HepG2 (cell line): Measurements from ENCODE around the gene C11orf86. TPM values are rescaled to one million over a fixed set of nuclear protein-coding genes. Genes with fewer than 3 reads are reported as not detected.

Experiments used
- ATAC-seq: fragments of 200-7000 bp; cut with Tn5 transposase; 3 replicates; pipeline ENCODE4 v1.9.1; 2020; ENCODE audit warnings: mild to moderate bottlenecking, moderate library complexity
- Bru-seq: library from RNA; stranded (reverse); fragments of 400-500 nt; gene quantifications from one replicate; lab custom pipeline; 2021; lab: Mats Ljungman, UMichigan
- BruChase-seq, 2 experiments: library from RNA; stranded (reverse); fragments of 400-500 nt; gene quantifications; one replicate each; lab custom pipeline; 2021; lab: Mats Ljungman, UMichigan
- BruUV-seq: library from RNA; stranded (reverse); fragments of 400-500 nt; replicated peaks from 2 replicates; lab custom pipeline; 2021; lab: Mats Ljungman, UMichigan
- CTCF ChIA-PET: fragments of 300-600 bp; formaldehyde crosslinking; extraction: SDS; loops from one replicate; lab custom pipeline; 2021; ENCODE audit warnings: low total read pairs, inconsistent platforms, low intra/inter-chr PET ratio; lab: Yijun Ruan, JAX
- POLR2A ChIA-PET: fragments of 350-600 bp; sonication (Branson Sonifier 250); formaldehyde crosslinking; loops from one replicate; lab custom pipeline; 2020; ENCODE audit warnings: antibody characterized with exemption, inconsistent platforms; lab: Yijun Ruan, JAX
- DNase-seq: peaks from one replicate; pipeline ENCODE4 v3.0.0-alpha.2; 2015; ENCODE audit warnings: low spot score
- FAIRE-seq: peaks from 3 replicates; lab custom pipeline; 2011; peaks lifted over from hg19 to GRCh38; lab: Jason Lieb, UNC
- H2AFZ ChIP-seq: one replicate; pipeline ENCODE4 v1.6.1; 2011; ENCODE audit warnings: low read length, inconsistent platforms
- H3K27ac ChIP-seq: fragments of 300-600 bp; 3 replicates; pipeline ENCODE4 v1.8.0; 2011; ENCODE audit warnings: mixed run types, mild to moderate bottlenecking, mixed read lengths, low read length, inconsistent platforms; ENCODE audit not compliant: insufficient read depth; ENCODE audit errors: extremely low read length
- H3K27me3 ChIP-seq, 2 experiments: fragments of 200-600 bp in 1 of 2; 2 replicates in 1 of 2; 3 replicates in 1 of 2; pipeline versions ENCODE4 v1.6.0 to v1.8.0; 2011; ENCODE audit warnings: low read length in 2 of 2, mild to moderate bottlenecking in 2 of 2, moderate library complexity in 2 of 2, inconsistent platforms in 1 of 2; ENCODE audit not compliant: insufficient read depth in 2 of 2, control insufficient read depth in 1 of 2
- H3K36me3 ChIP-seq, 2 experiments: fragments of 200-600 bp in 1 of 2; replicated peaks in 1 of 2; 2 replicates in 1 of 2; 3 replicates in 1 of 2; pipeline versions ENCODE4 v1.5.1 to v1.8.0; 2011; ENCODE audit warnings: low read length in 2 of 2, inconsistent platforms in 1 of 2; ENCODE audit not compliant: insufficient read depth in 2 of 2, control insufficient read depth in 1 of 2
- H3K4me1 ChIP-seq: 2 replicates; pipeline ENCODE4 v1.5.1; 2012; ENCODE audit warnings: low read length, inconsistent platforms; ENCODE audit not compliant: insufficient read depth
- H3K4me2 ChIP-seq: 2 replicates; pipeline ENCODE4 v1.6.0; 2011; ENCODE audit warnings: low read depth, low read length, inconsistent platforms
- H3K4me3 ChIP-seq, 3 experiments: fragments of 200-600 bp in 1 of 3; sonication (generic), shearing (Covaris generic) in 1 of 3; replicated peaks in 1 of 3; 2 replicates each; pipeline ENCODE4 v1.5.1; 2011 to 2016; ENCODE audit warnings: low read length in 3 of 3, inconsistent platforms in 2 of 3, low read depth in 2 of 3, mild to moderate bottlenecking in 2 of 3, control low read depth in 1 of 3, mixed read lengths in 1 of 3; ENCODE audit not compliant: insufficient read depth in 1 of 3
- H3K79me2 ChIP-seq: one replicate; pipeline ENCODE4 v1.6.1; 2011; ENCODE audit warnings: low read length, inconsistent platforms; ENCODE audit not compliant: insufficient read depth
- H3K9ac ChIP-seq: 2 replicates; pipeline ENCODE4 v1.6.0; 2011; ENCODE audit warnings: mild to moderate bottlenecking, low read depth, low read length, inconsistent platforms; ENCODE audit not compliant: insufficient read depth
- H3K9me3 ChIP-seq: 2 replicates; pipeline ENCODE4 v1.5.1; 2012; ENCODE audit warnings: mild to moderate bottlenecking, low read length
- H4K20me1 ChIP-seq: 2 replicates; pipeline ENCODE4 v1.6.0; 2011; ENCODE audit warnings: inconsistent platforms, mild to moderate bottlenecking, low read length, moderate library complexity; ENCODE audit not compliant: insufficient read depth
- ATF7 ChIP-seq, 2 experiments: fragments of 450-650 bp in 1 of 2; sonication (generic) in 1 of 2; formaldehyde crosslinking in 1 of 2; IDR thresholded peaks; 2 replicates each; pipeline versions ENCODE4 v1.4.0 to v1.6.1; 2016 to 2020; ENCODE audit warnings: antibody characterized with exemption in 1 of 2, mild to moderate bottlenecking in 1 of 2, missing genetic modification reagents in 1 of 2
- EHMT2 ChIP-seq: fragments of 200-600 bp; sonication (generic); IDR thresholded peaks from 2 replicates; pipeline ENCODE4 v1.7.0; 2017; ENCODE audit warnings: antibody characterized with exemption, low read depth, low read length, borderline replicate concordance
- GFI1 ChIP-seq: sonication (generic); formaldehyde crosslinking; IDR thresholded peaks from 2 replicates; pipeline ENCODE4 v1.5.0; 2020; ENCODE audit warnings: missing genetic modification reagents, mild to moderate bottlenecking, borderline replicate concordance
- HNF4A ChIP-seq: sonication (generic); formaldehyde crosslinking; IDR thresholded peaks from 2 replicates; pipeline ENCODE4 v1.4.0; 2020; ENCODE audit warnings: missing genetic modification reagents
- HNRNPK ChIP-seq: fragments of 200-400 bp; formaldehyde crosslinking; IDR thresholded peaks from 2 replicates; pipeline ENCODE4 v1.6.1; 2018; ENCODE audit warnings: low read length, low read depth, moderate library complexity, mild to moderate bottlenecking; ENCODE audit not compliant: poor library complexity, severe bottlenecking
- KDM3A ChIP-seq: IDR thresholded peaks from 2 replicates; pipeline ENCODE4 v1.6.1; 2018; ENCODE audit warnings: low read depth, missing compliant biosample characterization
- PCBP1 ChIP-seq: fragments of 200-400 bp; formaldehyde crosslinking; IDR thresholded peaks from 2 replicates; pipeline ENCODE4 v1.6.1; 2017; ENCODE audit warnings: mild to moderate bottlenecking, low read depth, low read length, borderline replicate concordance
- PCBP2 ChIP-seq: fragments of 200-400 bp; formaldehyde crosslinking; optimal IDR thresholded peaks from 2 replicates; pipeline ENCODE3; 2018; ENCODE audit warnings: low read length, low read depth; ENCODE audit not compliant: poor library complexity, severe bottlenecking
- ZNF234 ChIP-seq: sonication (generic); formaldehyde crosslinking; conservative IDR thresholded peaks from 2 replicates; pipeline ENCODE4 v1.5.1; 2020; ENCODE audit warnings: mild to moderate bottlenecking, missing genetic modification reagents
- ZNF562 ChIP-seq: sonication (generic); formaldehyde crosslinking; IDR thresholded peaks from 2 replicates; pipeline ENCODE4 v1.8.0; 2022; ENCODE audit warnings: missing genetic modification reagents, borderline replicate concordance
- ZNF660 ChIP-seq: sonication (generic); formaldehyde crosslinking; IDR thresholded peaks from 2 replicates; pipeline ENCODE4 v1.5.1; 2020; ENCODE audit warnings: mild to moderate bottlenecking, low read depth, missing genetic modification reagents, borderline replicate concordance
- WGBS: methylation state at CpG from one replicate; pipeline ENCODE4 v1.1.6; 2017; ENCODE audit warnings: low lambda C conversion rate; 5-methylcytosine and 5-hydroxymethylcytosine counted together
- in situ Hi-C: cut with HindIII; loops from 2 replicates; pipeline ENCODE4 v1.10.0; 2017; ENCODE audit warnings: low pct_unique_long_range_greater_than_20kb; ENCODE audit not compliant: extremely low pct_ligation_motif_present
- intact Hi-C: fragments of 100-400 bp; cut with micrococcal nuclease; formaldehyde crosslinking; loops from one replicate; pipeline ENCODE4 v1.10.0; 2022; ENCODE audit not compliant: unreplicated experiment
- long read RNA-seq, 2 experiments: library from RNA in 1 of 2; library from polyadenylated mRNA in 1 of 2; stranded (forward) in 1 of 2; unstranded in 1 of 2; transcript quantifications; one replicate each; pipeline ENCODE4 v2.0.0, GENCODE V29; 2019 to 2022
- polyA minus RNA-seq, 3 experiments: library from RNA; depleted of rRNA, polyadenylated mRNA; stranded (reverse); fragments of >200 nt; gene quantifications; 2 replicates each; pipeline ENCODE4 v1.2.3, GENCODE V29; 2011; ENCODE audit warnings: low replicate concordance in 1 of 3
- polyA plus RNA-seq, 8 experiments: library from polyadenylated mRNA; depleted of rRNA in 3 of 8; stranded (reverse) in 7 of 8; unstranded in 1 of 8; fragments of >200 nt; fragmentation: Illumina TruSeq in 4 of 8; extraction: Trizol in 4 of 8; gene quantifications; 2 replicates each; pipeline versions ENCODE4 v1.2.1 to v1.2.3, GENCODE V29; 2011 to 2016; ENCODE audit warnings: low read depth in 4 of 8, missing spikeins in 1 of 8, mixed read lengths in 1 of 8; ENCODE audit not compliant: insufficient read depth in 1 of 8
- total RNA-seq, 5 experiments: library from RNA; depleted of rRNA; stranded (reverse); fragments of >200 nt; fragmentation: Illumina TruSeq; extraction: Trizol; gene quantifications; 2 replicates each; pipeline ENCODE4 v1.2.3, GENCODE V29; 2016; ENCODE audit warnings: low read depth in 1 of 5
- TF ChIP-seq, protein P1 (sequence below): sonication (generic); formaldehyde crosslinking; IDR thresholded peaks from 2 replicates; pipeline ENCODE4 v1.8.0; 2022; ENCODE audit warnings: missing genetic modification reagents, low read depth, mild to moderate bottlenecking, borderline replicate concordance
- TF ChIP-seq, protein P2 (sequence below): IDR thresholded peaks from 2 replicates; pipeline ENCODE4 v1.6.1; 2016; ENCODE audit warnings: low read depth, borderline replicate concordance

Gene C11orf86
- total RNA-seq (2016; rRNA removed; fragmentation: Illumina TruSeq; extraction: Trizol) (0.11 and 0.17 TPM in 2 replicates), polyA plus RNA-seq (2011; rRNA removed) (0.10 and 0.18 TPM in 2 replicates), polyA minus RNA-seq (2011; rRNA and poly(A)+ RNA removed; ENCODE audit: low replicate concordance) (15.6 TPM in 1 of 2 replicates, not detected in the other), Bru-seq, nascent RNA (not detected), BruChase-seq, experiment 1, labeled RNA remaining after a 6-hour chase (not detected), BruChase-seq, experiment 2, labeled RNA remaining after a 2-hour chase (not detected)
- not detected in 2 replicates for total RNA-seq (2016; cell fraction: cytosol; rRNA removed; fragmentation: Illumina TruSeq; extraction: Trizol; ENCODE audit: low read depth)
- 0.09 TPM in 1 of 2 replicates, not detected in the other for total RNA-seq (2016; cell fraction: insoluble cytoplasmic fraction; rRNA removed; fragmentation: Illumina TruSeq; extraction: Trizol)
- 0.19 TPM in 1 of 2 replicates, not detected in the other for total RNA-seq (2016; cell fraction: membrane; rRNA removed; fragmentation: Illumina TruSeq; extraction: Trizol)
- total RNA-seq (2016; cell fraction: nucleus; rRNA removed; fragmentation: Illumina TruSeq; extraction: Trizol) = not detected in 2 replicates
- polyA plus RNA-seq (2011; cell fraction: cytosol; rRNA removed) = 0.11 and 0.18 TPM in 2 replicates
- polyA plus RNA-seq (2011; cell fraction: nucleus; rRNA removed) = 0.16 TPM in 1 of 2 replicates, not detected in the other
- polyA plus RNA-seq (2012) = 0.13 and 0.16 TPM in 2 replicates
- 0.11 TPM in 1 of 2 replicates, not detected in the other for polyA plus RNA-seq (2016; cell fraction: cytosol; fragmentation: Illumina TruSeq; extraction: Trizol; ENCODE audit: low read depth)
- polyA plus RNA-seq (2016; cell fraction: insoluble cytoplasmic fraction; fragmentation: Illumina TruSeq; extraction: Trizol; ENCODE audit: low read depth) = not detected in 2 replicates
- 0.21 TPM in 1 of 2 replicates, not detected in the other for polyA plus RNA-seq (2016; cell fraction: membrane; fragmentation: Illumina TruSeq; extraction: Trizol; ENCODE audit: low read depth)
- polyA plus RNA-seq (2016; cell fraction: nucleus; fragmentation: Illumina TruSeq; extraction: Trizol; ENCODE audit: insufficient read depth, low read depth) = not detected in 2 replicates
- polyA minus RNA-seq (2011; cell fraction: cytosol; rRNA and poly(A)+ RNA removed) = not detected in 2 replicates
- 0.52 TPM in 1 of 2 replicates, not detected in the other for polyA minus RNA-seq (2011; cell fraction: nucleus; rRNA and poly(A)+ RNA removed)
- long read RNA-seq, experiment 1 = 0 reads
- long read RNA-seq, experiment 2 = 0 reads

DNA sequence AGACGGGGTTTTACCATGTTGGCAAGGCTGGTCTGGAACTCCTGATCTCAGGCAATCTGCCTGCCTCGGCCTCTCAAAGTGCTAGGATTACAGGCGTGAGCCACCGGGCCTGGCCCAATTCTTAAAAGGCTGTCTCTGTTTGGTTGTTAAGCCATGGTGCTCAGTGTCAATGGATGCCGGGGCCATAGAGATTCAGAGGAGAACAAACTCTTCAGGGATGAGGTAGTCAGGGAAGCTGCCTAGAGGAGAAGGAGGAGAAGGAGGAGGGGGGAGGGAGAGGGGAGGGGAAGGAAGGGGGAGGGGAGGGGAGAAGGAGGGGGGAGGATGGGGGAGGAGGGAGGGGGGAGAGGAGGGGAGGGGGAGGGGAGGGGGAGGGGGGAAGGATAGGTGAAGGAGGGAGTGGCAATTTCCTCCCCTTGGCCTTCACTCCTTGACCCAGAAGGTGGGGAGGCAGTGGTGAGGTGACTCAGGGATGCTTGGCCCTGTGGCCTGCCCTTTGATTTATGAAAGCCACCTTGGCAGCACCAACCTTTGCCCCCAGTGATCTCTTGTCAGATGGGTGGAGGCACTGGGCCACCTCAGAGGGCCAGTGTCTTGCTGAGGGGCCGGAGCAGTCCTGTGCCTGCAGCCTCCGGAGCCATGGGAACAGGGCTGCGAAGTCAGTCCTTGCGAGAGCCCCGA lies at the start of gene C11orf86:
Gene C11orf86 (plus strand): TSS at position 581 of the 681 bp plus-strand sequence. CDS start 59 bp downstream, at position 640.
- ChIA-PET CTCF (interaction anchor here (1.7 to 1.9 kb wide), 2 partner anchors 106 to 141 kb away, joined by 4 to 5 read pairs; no protein-coding TSS in a partner anchor), POLR2A (interaction anchor here (1.1 to 3.1 kb wide), 3 partner anchors 16 to 119 kb away, joined by 5 to 14 read pairs (median 5); partner anchors contain the start of gene PC)
- Histone ChIP-seq H4K20me1 (no peaks in the 10 kb centered on the region), H3K4me2 (peak within 1 kb of the TSS; percentile 65), H3K9me3 (peaks cover 17% of the 10 kb centered on the region), H3K79me2 (no peaks in the 10 kb centered on the region), H3K4me1 (peaks cover 65% of the 10 kb centered on the region), H3K36me3 (no peaks in the 10 kb centered on the region), H3K27me3 (no peaks in the 10 kb centered on the region), H2AFZ (no peak within 1 kb of the TSS), H3K9ac (no peak within 1 kb of the TSS), H3K4me3 (peak within 1 kb of the TSS in 1 of 3 experiments; percentile 59; a peak in 1 of 6 replicates), H3K27ac (no peak within 1 kb of the TSS)
- TF ChIP-seq HNF4A = peak; percentile 17; the same call in 1 of the 2 replicates
- TF ChIP-seq PCBP2 = peak; percentile 55
- no peak for TF ChIP-seq EHMT2
- TF ChIP-seq ATF7 (IDR thresholded peaks at IDR 0.05) = no peak
- no peak for TF ChIP-seq ATF7 (CRISPR knock-in tag; IDR thresholded peaks at IDR 0.05)
- no peak for TF ChIP-seq ZNF562 (CRISPR knock-in tag)
- TF ChIP-seq ZNF660 (CRISPR knock-in tag) = no peak
- TF ChIP-seq, protein P1, sequence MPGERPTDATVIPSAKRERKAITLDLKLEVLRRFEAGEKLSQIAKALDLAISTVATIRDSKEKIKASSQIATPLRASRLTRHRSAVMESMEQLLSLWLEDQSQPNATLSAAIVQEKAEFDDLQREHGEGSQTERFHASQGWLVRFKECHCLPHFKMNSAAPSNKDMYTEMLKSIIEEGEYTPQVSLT (CRISPR knock-in tag) = no peak
- no peak for TF ChIP-seq ZNF234
- TF ChIP-seq PCBP1 = peak; percentile 48; the same call in 1 of the 2 replicates
- TF ChIP-seq, protein P2, sequence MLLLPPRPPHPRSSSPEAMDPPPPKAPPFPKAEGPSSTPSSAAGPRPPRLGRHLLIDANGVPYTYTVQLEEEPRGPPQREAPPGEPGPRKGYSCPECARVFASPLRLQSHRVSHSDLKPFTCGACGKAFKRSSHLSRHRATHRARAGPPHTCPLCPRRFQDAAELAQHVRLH (CRISPR knock-in tag) = 0 out of 2 replicates have a peak, but pooled peaks have one; percentile 1
- TF ChIP-seq HNRNPK = peak; percentile 75
- TF ChIP-seq GFI1 (CRISPR knock-in tag) = no peak
- no peak for TF ChIP-seq KDM3A (CRISPR knock-in tag)
- DNase-seq = no peak
- ATAC-seq = peak; percentile 18
- FAIRE-seq = no peak
- WGBS = 22% methylated on average over 6 of the region's 10 CpGs
- no TSS peak for BruUV-seq
- in situ Hi-C loops = loop anchor here (5.0 to 10.0 kb wide), 2 partner anchors 130 to 283 kb away; partner anchors contain the start of gene RCE1
- intact Hi-C loops = loop anchor here (2.0 to 5.0 kb wide), 2 partner anchors 72 to 133 kb away; partner anchors contain the start of gene RCE1
